ENCODE results near the gene TRA2B. TPM values are rescaled to one million over a fixed set of nuclear protein-coding genes. Genes with fewer than 3 reads are reported as not detected.
A peak's percentile ranks its signal among the peaks of the same experiment; 100 is the strongest.

TRA2B gene
- polyA plus RNA-seq, 3 donors from 2014 or later = 133 to 223 (median 191) TPM

DNA sequence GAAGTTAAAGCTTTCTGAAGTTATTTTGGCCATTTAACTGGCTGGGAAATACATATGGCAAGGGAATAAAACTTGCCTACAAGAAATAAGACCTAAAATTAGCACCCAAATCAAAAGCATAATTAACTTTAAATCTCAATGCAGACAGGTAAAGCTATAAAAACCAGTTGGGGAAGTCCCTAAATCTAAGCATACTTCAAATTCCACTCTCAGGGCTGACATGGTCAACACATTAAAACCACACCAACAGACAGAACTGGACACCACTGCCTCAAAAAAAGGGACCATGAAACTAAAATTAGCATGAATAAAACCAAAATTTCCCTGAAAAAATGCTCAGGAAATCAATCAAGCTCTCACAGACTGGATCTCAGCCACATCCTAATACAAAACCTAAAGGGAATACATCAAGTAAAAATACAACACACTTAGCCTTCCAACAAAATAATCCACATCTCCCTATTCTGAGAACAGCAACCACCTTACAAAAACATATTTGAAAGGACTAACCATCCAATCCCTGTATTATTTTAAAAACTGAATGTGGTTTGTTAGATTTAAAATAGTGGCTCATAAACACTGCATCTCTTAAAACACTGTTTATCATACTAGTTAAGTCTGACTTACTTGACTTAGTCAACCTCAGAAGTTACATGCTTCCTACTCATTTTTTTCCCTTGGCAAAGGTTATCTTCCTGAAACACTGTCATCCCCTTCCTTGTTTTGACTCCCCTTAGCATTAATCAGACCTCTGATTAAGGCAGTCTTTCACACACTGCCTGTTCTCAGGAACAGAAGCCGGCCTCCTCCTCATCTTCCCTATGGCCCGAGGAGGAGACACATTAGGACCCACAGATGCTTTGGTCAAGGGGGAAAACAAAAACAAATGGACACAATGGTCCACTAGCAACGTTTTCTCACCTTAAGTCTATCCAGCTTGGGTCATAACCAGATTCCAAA is 8.3 kb downstream of the TRA2B start:
- Mint-ChIP-seq H3K4me3 (peak overlapping the region; percentile 62 to 100 (median 65)), H3K36me3 (peaks cover 11 to 28% (median 15%) of the 10 kb centered on the region in 3 donors), H3K27ac (peak overlapping the region; percentile 13 to 82 (median 44)), H3K4me1 (peaks cover 94 to 100% of the 10 kb centered on the region in 2 donors), H3K9me3 (no peaks in the 10 kb centered on the region), H3K27me3 (ENCODE audit: low read depth in 3 of 3) (peaks cover 0 to 15% (median 4%) of the 10 kb centered on the region in 3 donors)
- DNase-seq = no peak

DNA sequence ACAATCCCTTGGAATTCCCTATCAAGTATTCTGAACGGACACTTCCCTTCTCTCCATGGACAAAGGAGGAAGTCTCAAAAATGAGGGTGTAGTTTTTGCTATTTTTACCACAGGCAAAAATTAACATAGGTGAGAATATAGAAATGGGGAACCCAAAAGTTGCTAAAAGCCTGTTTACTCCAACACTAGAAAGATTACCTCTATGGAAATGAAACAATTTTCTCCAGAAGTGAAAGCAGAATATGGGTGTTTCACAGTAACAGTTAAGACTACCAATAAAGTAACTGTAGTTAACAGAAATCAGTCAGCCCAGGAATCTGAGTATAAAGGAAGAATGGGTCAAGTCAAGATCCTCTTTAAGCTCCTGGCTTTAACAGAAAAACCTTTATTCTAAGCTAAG is 9.3 kb downstream of the TRA2B start:
- Mint-ChIP-seq H3K4me1 (peaks cover 90 to 100% of the 10 kb centered on the region in 2 donors), H3K27me3 (ENCODE audit: low read depth in 3 of 3) (peaks cover 0 to 12% (median 4%) of the 10 kb centered on the region in 3 donors), H3K4me3 (peak overlapping the region; percentile 62 to 100 (median 65)), H3K9me3 (no peaks in the 10 kb centered on the region), H3K36me3 (peaks cover 18 to 37% (median 18%) of the 10 kb centered on the region in 3 donors), H3K27ac (peak overlapping the region; percentile 13 to 82 (median 39))
- no peak for DNase-seq

DNA sequence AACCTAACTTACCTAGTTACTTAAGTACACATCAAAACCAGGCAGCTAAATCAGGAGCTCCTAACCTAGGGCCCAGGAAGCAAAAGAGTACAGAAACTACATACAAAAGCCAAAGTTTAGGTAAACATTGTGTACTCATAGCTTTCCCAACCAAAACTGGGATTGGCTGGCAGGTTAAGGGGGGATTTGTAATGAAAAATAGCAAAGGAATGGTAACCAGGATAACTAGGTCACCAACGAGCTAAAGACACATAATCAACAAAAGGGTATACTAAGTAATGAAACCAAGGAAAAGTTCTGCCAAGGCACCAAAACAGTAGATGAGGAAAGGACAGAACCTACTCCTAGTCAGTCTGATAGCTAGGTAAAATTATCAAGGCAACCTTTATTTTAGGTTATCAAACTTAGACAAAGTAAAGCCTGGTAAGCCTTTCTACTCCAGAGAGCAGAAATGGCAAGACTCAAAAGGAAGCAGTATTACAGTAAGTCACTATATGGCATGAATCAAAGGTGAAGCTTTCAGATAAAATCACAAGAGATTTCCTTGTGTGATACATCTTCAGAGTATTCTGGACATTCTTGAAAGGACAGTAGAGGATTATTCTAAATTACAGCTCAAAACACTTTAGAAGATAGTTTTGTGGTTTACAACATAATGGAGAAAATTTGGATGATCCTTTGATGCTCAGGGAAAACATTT is 10.2 kb downstream of the TRA2B start:
- Mint-ChIP-seq H3K4me1 (peaks cover 82 to 100% of the 10 kb centered on the region in 2 donors), H3K4me3 (peak overlapping the region; percentile 62 to 100 (median 65)), H3K27me3 (ENCODE audit: low read depth in 3 of 3) (peaks cover 0 to 17% (median 10%) of the 10 kb centered on the region in 3 donors), H3K27ac (peak overlapping the region; percentile 25 to 82 (median 49)), H3K36me3 (peaks cover 18 to 45% (median 23%) of the 10 kb centered on the region in 3 donors), H3K9me3 (no peaks in the 10 kb centered on the region)
- DNase-seq = no peak

DNA sequence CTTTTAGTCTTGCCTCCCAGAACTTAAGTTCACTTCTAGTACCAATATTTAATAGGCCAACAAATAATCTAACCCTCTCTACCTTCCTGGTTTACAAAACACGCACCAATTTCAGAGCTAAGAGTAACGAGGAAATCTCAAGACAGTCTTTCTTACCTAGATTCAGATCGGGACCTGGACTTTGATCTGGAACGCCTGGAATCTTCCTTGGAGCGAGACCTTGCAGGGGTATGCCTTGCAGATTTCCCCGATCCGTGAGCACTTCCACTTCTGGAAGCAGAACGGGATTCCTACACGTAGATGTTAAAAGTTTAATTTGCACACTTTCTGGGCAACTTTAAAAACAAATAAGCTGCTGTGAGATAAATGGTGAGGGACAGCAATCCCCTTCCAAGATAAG is 11.4 kb downstream of the TRA2B start:
- Mint-ChIP-seq H3K9me3 (no peaks in the 10 kb centered on the region), H3K4me3 (peak overlapping the region; percentile 28 to 67 (median 50)), H3K27me3 (ENCODE audit: low read depth in 3 of 3) (peaks cover 0 to 17% (median 11%) of the 10 kb centered on the region in 3 donors), H3K27ac (peak overlapping the region; percentile 5 to 68 (median 39)), H3K36me3 (peaks cover 16 to 51% (median 25%) of the 10 kb centered on the region in 3 donors), H3K4me1 (peaks cover 73 to 96% of the 10 kb centered on the region in 2 donors)
- no peak for DNase-seq

DNA sequence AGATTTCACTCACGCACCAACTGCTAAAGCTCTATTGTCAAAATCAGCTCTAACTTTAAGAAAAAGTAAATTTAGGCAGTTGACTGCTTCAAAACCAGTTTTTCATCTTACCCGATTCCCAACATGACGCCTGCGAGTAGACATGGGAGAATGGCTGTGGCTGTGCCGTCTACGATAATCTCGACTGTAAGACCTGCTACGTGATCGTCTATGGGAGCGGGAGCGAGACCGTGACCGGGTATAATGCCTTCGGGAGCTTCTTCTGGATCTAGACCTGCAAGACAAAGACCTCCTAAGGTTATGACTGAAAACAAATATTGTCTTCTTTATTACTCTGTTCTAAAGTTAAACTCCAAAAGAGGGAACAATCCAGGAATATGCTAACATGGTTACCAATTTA is 12.5 kb downstream of the TRA2B start:
- Mint-ChIP-seq H3K27ac (peak overlapping the region in 2 of 6 donors; percentile 31 to 35), H3K4me1 (peaks cover 62 to 85% of the 10 kb centered on the region in 2 donors), H3K27me3 (ENCODE audit: low read depth in 3 of 3) (peaks cover 0 to 20% (median 16%) of the 10 kb centered on the region in 3 donors), H3K36me3 (peaks cover 20 to 49% (median 29%) of the 10 kb centered on the region in 3 donors), H3K9me3 (no peaks in the 10 kb centered on the region), H3K4me3 (peak overlapping the region in 1 of 5 donors; percentile 6)
- DNase-seq = no peak

DNA sequence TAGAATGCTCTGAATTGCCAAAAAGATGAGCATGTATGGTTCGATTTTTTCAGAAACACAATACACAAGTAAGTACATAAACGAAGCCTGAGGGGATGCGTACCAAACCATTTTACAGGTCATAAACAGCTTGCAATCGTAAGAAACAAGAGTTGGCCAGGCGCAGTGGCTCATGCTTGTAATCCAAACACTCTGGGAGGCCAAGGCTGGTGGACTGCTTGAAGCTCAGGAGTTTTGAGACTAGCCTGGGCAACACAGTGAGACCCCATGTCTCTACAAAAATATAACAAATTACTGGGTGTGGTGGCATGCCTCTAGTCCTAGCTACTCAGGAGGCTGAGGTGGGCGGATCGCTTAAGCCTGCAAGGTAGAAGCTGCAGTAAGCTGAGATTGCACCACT is 13.4 kb downstream of the TRA2B start:
- H3K9me3 Mint-ChIP-seq = no peaks in the 10 kb centered on the region
- peaks cover 0 to 19% (median 19%) of the 10 kb centered on the region in 3 donors for H3K27me3 Mint-ChIP-seq (ENCODE audit: low read depth in 3 of 3)
- no peak overlapping the region for H3K4me3 Mint-ChIP-seq
- DNase-seq = no peak
- H3K27ac Mint-ChIP-seq = peak overlapping the region in 3 of 6 donors; percentile 35 to 63 (median 63)
- H3K4me1 Mint-ChIP-seq = peaks cover 52 to 85% of the 10 kb centered on the region in 2 donors
- peaks cover 20 to 54% (median 36%) of the 10 kb centered on the region in 3 donors for H3K36me3 Mint-ChIP-seq

DNA sequence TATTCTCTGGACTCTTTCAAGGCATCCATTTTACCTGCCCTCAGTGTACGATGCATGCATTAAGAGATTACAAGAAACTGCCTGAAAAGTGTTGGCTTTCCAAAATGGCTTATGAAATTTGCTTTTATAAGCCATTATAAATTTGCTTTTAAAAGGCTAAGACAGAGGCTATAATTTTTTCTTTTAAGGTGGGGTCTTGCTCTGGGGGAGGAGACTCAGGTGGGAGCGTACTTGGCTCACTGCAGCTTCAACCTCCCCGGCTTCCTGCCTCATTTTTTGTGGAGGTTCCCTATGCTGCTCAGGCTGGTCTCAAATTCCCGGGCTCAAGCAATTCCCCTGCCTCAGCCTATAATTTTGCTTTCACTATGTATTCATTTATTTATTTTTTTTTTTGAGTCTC is 17.6 kb downstream of the TRA2B start:
- Mint-ChIP-seq H3K27me3 (ENCODE audit: low read depth in 3 of 3) (peaks cover 0 to 22% (median 12%) of the 10 kb centered on the region in 3 donors), H3K27ac (no peak overlapping the region), H3K4me3 (no peak overlapping the region), H3K9me3 (no peaks in the 10 kb centered on the region), H3K4me1 (peaks cover 13 to 54% of the 10 kb centered on the region in 2 donors), H3K36me3 (peaks cover 20 to 63% (median 41%) of the 10 kb centered on the region in 3 donors)
- no peak for DNase-seq

DNA sequence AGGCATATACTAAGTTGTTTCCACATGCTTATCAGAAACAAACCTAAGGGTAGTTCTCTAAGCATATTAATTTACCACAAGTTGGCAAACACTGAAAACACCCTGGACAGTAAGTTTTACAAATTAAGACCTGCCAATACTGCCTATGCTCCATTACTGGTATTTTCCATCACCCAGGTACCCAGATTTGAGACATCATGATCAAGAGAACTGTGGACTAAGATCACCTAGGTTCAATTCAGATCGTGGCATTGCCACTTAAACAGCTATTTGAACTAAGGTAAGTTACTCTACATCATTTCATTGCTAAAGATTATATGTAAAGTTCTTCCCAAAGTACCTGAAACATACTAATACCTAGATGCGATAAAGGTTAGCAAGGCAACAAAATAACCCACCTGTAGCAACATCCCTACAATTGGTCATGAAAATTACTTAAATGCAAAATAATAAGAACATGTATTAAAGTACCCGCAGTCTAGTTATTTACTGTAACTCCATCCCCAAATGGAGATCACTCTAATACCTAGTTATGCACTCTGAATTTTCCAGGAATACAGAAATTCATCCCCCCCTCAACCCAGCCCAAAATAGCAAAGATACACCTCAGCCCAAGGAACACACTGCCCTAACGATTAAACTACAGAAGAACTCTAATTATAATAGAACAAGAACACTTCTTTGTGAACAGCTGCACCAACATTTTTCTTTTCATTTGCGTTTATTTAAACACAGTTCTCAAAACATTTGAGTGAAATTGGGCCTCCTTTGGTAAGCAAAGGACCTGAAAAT is 21.6 kb downstream of the TRA2B start:
- H3K9me3 Mint-ChIP-seq = no peaks in the 10 kb centered on the region
- no peak for DNase-seq
- no peak overlapping the region for H3K4me3 Mint-ChIP-seq
- peaks cover 0 to 22% of the 10 kb centered on the region in 2 donors for H3K4me1 Mint-ChIP-seq
- H3K27ac Mint-ChIP-seq = peak overlapping the region in 2 of 6 donors; percentile 3 to 18
- H3K36me3 Mint-ChIP-seq = peaks cover 5 to 38% (median 26%) of the 10 kb centered on the region in 3 donors
- H3K27me3 Mint-ChIP-seq (ENCODE audit: low read depth in 3 of 3) = peaks cover 11 to 25% (median 15%) of the 10 kb centered on the region in 3 donors

DNA sequence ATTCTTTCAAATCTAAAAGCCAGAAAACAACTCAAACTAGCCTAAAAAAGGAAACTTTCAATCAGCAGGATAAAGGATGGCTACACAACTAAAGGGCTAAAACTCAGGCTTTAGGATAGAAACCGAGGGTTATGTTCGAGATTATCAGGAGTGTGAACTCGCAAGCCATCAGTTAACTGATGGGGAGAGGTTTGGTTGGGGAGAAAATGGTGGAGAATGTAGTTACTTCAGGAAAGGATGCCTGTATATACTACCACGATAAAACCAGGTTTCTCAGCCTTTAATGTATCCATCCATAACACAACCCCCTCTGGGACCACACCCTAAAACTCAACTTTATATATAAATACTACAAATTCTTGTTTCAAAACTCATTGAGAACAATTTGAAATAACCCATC is 22.2 kb downstream of the TRA2B start:
- Mint-ChIP-seq H3K27ac (peak overlapping the region in 3 of 6 donors; percentile 15 to 48 (median 17)), H3K4me1 (peaks cover 2 to 28% of the 10 kb centered on the region in 2 donors), H3K9me3 (no peaks in the 10 kb centered on the region), H3K36me3 (peaks cover 0 to 33% (median 22%) of the 10 kb centered on the region in 3 donors), H3K27me3 (ENCODE audit: low read depth in 3 of 3) (peaks cover 11 to 23% (median 15%) of the 10 kb centered on the region in 3 donors), H3K4me3 (no peak overlapping the region)
- DNase-seq = no peak

DNA sequence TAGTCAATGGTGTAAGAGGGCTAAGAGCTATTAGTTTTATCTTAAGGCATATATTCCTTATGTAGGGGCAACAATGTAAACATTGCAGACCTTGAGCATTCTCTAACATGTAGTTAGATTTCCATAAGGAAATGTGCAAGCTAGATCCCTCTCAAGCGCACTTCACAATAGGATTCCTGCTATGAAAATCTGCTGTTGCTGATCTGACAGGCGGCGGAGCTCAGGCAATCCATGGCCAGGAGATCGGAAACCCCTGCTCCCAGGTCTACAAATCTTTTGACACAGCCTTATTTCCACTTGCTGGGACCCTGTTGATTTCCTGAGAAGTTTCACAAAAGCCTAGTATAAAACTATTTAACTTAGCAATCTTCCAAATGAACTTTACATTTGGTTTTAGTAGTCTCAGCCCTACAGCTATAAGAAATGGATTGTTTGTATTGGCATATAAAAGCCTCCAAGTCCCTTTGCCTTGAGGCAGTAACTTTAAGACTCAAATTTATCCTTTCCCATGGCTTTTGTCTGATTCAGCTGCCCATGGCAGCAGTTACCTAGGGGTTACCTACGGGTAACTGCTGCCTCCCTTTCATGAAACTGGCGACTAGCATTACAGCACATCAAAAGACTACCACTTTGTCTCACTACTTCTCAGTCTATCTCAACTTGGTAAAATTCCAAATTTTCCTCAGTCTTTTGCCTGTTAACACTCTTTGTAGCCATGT is 22.7 kb downstream of the TRA2B start:
- DNase-seq = peak in 1 of 3 donors; percentile 2
- H3K4me3 Mint-ChIP-seq = no peak overlapping the region
- H3K27me3 Mint-ChIP-seq (ENCODE audit: low read depth in 3 of 3) = peaks cover 10 to 19% (median 11%) of the 10 kb centered on the region in 3 donors
- no peaks in the 10 kb centered on the region for H3K9me3 Mint-ChIP-seq
- H3K27ac Mint-ChIP-seq = peak overlapping the region in 5 of 6 donors; percentile 15 to 60 (median 53)
- H3K36me3 Mint-ChIP-seq = peaks cover 0 to 33% (median 22%) of the 10 kb centered on the region in 3 donors
- peaks cover 6 to 30% of the 10 kb centered on the region in 2 donors for H3K4me1 Mint-ChIP-seq

DNA sequence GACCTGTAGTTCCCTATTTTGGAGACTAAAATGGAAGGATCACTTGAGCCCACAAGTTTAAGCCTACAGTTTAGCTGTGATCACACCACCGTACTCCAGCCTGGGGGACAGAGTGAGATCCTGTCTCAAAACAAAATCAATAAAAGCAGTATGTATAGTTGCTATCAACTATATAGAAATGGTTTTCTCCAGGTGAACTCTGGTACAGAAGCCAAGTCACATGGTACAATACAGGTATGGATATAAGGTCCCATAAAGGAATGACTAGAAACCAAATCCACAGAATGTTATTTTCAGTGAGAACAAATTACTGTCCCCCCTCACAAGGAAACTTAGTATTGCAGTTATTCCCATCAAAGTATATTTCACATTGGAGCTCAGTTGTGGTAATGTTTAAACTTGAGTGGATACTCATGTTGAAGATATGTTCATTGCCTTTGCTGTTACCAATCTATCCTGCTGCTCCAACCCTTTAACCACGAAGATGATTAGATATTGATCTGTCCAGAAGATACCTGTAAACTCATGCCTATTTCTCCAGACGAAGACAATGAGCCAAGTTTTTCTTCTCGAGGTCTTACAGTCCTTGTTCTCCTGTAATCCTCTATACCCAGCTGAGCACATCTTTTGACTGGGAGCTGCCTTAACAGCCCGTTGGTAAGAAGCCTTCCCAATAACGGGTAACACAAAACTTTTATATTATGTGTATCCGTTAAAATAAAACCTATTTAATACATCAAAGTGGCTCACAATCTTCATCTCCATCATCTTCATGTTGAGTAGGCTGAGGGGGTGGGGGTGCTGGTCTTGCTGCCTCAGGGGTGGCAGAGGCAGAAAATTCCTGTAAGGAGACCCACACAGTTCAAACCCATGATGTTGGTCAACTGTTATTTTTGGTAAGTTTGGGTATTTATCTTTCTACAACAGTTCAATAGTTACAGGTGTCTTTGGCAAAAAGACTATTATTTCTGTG is 24.6 kb downstream of the TRA2B start:
- Mint-ChIP-seq H3K4me3 (no peak overlapping the region), H3K27me3 (ENCODE audit: low read depth in 3 of 3) (peaks cover 10 to 18% (median 11%) of the 10 kb centered on the region in 3 donors), H3K4me1 (peaks cover 6 to 25% of the 10 kb centered on the region in 2 donors), H3K27ac (peak overlapping the region in 4 of 6 donors; percentile 25 to 80 (median 62)), H3K36me3 (peaks cover 0 to 20% (median 12%) of the 10 kb centered on the region in 3 donors), H3K9me3 (no peaks in the 10 kb centered on the region)
- DNase-seq = peak in 1 of 3 donors; percentile 5

Data from immature natural killer cell (primary cell).